HCT116 (cell line): Measurements from ENCODE around the gene CBLC. TPM values are rescaled to one million over a fixed set of nuclear protein-coding genes. Genes with fewer than 3 reads are reported as not detected.
A peak's percentile ranks its signal among the peaks of the same experiment; 100 is the strongest.

Experiments
- ATAC-seq: fragments of 200-7000 bp; cut with Tn5 transposase; 2 replicates; pipeline ENCODE4 v1.9.1; 2020; ENCODE audit warnings: mild to moderate bottlenecking, moderate library complexity
- BruUV-seq: library from RNA; stranded (reverse); fragments of 400-500 nt; replicated peaks from 2 replicates; lab custom pipeline; 2021; lab: Mats Ljungman, UMichigan
- CTCF ChIA-PET: fragments of 300-600 bp; sonication (Branson Sonifier 250); formaldehyde crosslinking; loops from one replicate; lab custom pipeline; 2021; ENCODE audit warnings: antibody characterized with exemption; lab: Charles Lee
- POLR2A ChIA-PET: fragments of 300-600, 350-600 bp; sonication (Branson Sonifier 250); formaldehyde crosslinking; loops from one replicate; lab custom pipeline; 2021; ENCODE audit warnings: antibody characterized with exemption; lab: Charles Lee
- RAD21 ChIA-PET, 2 experiments: fragments of 300-600 bp; sonication (Branson Sonifier 250); formaldehyde crosslinking; loops; one replicate each; lab custom pipeline; 2023; ENCODE audit warnings: low total read pairs in 2 of 2; ENCODE audit not compliant: uncharacterized antibody in 2 of 2, unreplicated experiment in 2 of 2, low non-redundant PET in 1 of 2; lab: Charles Lee
- DNase-seq: peaks from one replicate; pipeline ENCODE4 v3.0.0-alpha.2; 2010; ENCODE audit warnings: low read depth, low spot score
- H2AFZ ChIP-seq: fragments of 200-600 bp; shearing (Covaris generic), sonication (generic); 2 replicates; pipeline ENCODE4 v1.6.1; 2017; ENCODE audit warnings: low read depth, mixed run types, mixed read lengths, antibody characterized with exemption, low read length; ENCODE audit not compliant: poor library complexity, severe bottlenecking
- H3K27ac ChIP-seq: 2 replicates; pipeline ENCODE4 v1.5.1; 2012; ENCODE audit warnings: low read depth, low read length
- H3K27me3 ChIP-seq: fragments of 200-600 bp; sonication (generic); 2 replicates; pipeline ENCODE4 v1.6.1; 2016; ENCODE audit warnings: mixed run types, low read length, mixed read lengths; ENCODE audit not compliant: insufficient read depth
- H3K36me3 ChIP-seq, 2 experiments: fragments of 200-500 bp in 1 of 2; fragments of 200-600 bp in 1 of 2; sonication (Bioruptor generic) in 1 of 2; sonication (generic) in 1 of 2; 2 replicates each; pipeline versions ENCODE4 v1.5.1 to v1.6.1; 2014 to 2016; ENCODE audit warnings: low read length in 2 of 2, inconsistent platforms in 1 of 2, mixed read lengths in 1 of 2, mixed run types in 1 of 2; ENCODE audit not compliant: insufficient read depth in 2 of 2, control insufficient read depth in 1 of 2
- H3K4me1 ChIP-seq, 2 experiments: fragments of 200-600 bp in 1 of 2; sonication (generic) in 1 of 2; 2 replicates each; pipeline versions ENCODE4 v1.5.1 to v1.6.1; 2012 to 2017; ENCODE audit warnings: low read length in 2 of 2, inconsistent platforms in 1 of 2, mild to moderate bottlenecking in 1 of 2, mixed read lengths in 1 of 2, mixed run types in 1 of 2, moderate library complexity in 1 of 2; ENCODE audit not compliant: insufficient read depth in 2 of 2, control insufficient read depth in 1 of 2
- H3K4me2 ChIP-seq: fragments of 200-600 bp; sonication (generic); 2 replicates; pipeline ENCODE4 v1.6.1; 2017; ENCODE audit warnings: mixed run types, low read length, mixed read lengths
- H3K4me3 ChIP-seq, 2 experiments: fragments of 200-600 bp in 1 of 2; sonication (generic) in 1 of 2; replicated peaks in 1 of 2; 2 replicates each; pipeline ENCODE4 v1.5.1; 2011 to 2016; ENCODE audit warnings: low read length in 2 of 2, control low read depth in 1 of 2, low read depth in 1 of 2, mild to moderate bottlenecking in 1 of 2, mixed read lengths in 1 of 2, mixed run types in 1 of 2
- H3K79me2 ChIP-seq: fragments of 200-600 bp; sonication (generic); 2 replicates; pipeline ENCODE4 v1.6.1; 2017; ENCODE audit warnings: mild to moderate bottlenecking, mixed run types, low read length, moderate library complexity, mixed read lengths; ENCODE audit not compliant: insufficient read depth
- H3K9ac ChIP-seq: fragments of 200-600 bp; sonication (generic); 2 replicates; pipeline ENCODE4 v1.6.1; 2016; ENCODE audit warnings: low read length, mixed read lengths
- H3K9me2 ChIP-seq: fragments of 200-600 bp; sonication (generic), shearing (Covaris generic); 2 replicates; pipeline ENCODE4 v1.6.1; 2017; ENCODE audit warnings: mixed run types, mild to moderate bottlenecking, moderate library complexity; ENCODE audit not compliant: insufficient read depth
- H3K9me3 ChIP-seq, 2 experiments: fragments of 200-500 bp in 1 of 2; fragments of 200-600 bp in 1 of 2; sonication (Bioruptor generic) in 1 of 2; sonication (generic) in 1 of 2; 2 replicates each; pipeline ENCODE4 v1.6.1; 2014 to 2017; ENCODE audit warnings: low read length in 2 of 2, mixed read lengths in 2 of 2, inconsistent platforms in 1 of 2, low read depth in 1 of 2, mild to moderate bottlenecking in 1 of 2, mixed run types in 1 of 2, moderate library complexity in 1 of 2; ENCODE audit not compliant: control insufficient read depth in 1 of 2, insufficient read depth in 1 of 2
- H4K20me1 ChIP-seq: fragments of 200-600 bp; sonication (generic), shearing (Covaris generic); 2 replicates; pipeline ENCODE4 v1.6.1; 2017; ENCODE audit warnings: mixed run types, mild to moderate bottlenecking, moderate library complexity; ENCODE audit not compliant: insufficient read depth
- CBX3 ChIP-seq: IDR thresholded peaks from 2 replicates; pipeline ENCODE4 v1.6.1; 2012; ENCODE audit warnings: low read depth
- CTCF ChIP-seq, 3 experiments: fragments of 200-600 bp in 1 of 3; sonication (generic) in 1 of 3; IDR thresholded peaks in 2 of 3; conservative IDR thresholded peaks in 1 of 3; 2 replicates each; pipeline ENCODE4 v1.5.1; 2012 to 2017; ENCODE audit warnings: low read depth in 2 of 3, low read length in 2 of 3, antibody characterized with exemption in 1 of 3, borderline replicate concordance in 1 of 3, control low read depth in 1 of 3, mild to moderate bottlenecking in 1 of 3, mixed read lengths in 1 of 3, mixed run types in 1 of 3, moderate library complexity in 1 of 3; ENCODE audit not compliant: insufficient read depth in 1 of 3
- EGR1 ChIP-seq: IDR thresholded peaks from 2 replicates; pipeline ENCODE4 v1.6.1; 2012; ENCODE audit warnings: low read depth
- MAX ChIP-seq: IDR thresholded peaks from 2 replicates; pipeline ENCODE4 v1.6.1; 2012
- SP1 ChIP-seq: IDR thresholded peaks from 2 replicates; pipeline ENCODE4 v1.6.1; 2012; ENCODE audit warnings: low read depth
- YY1 ChIP-seq: IDR thresholded peaks from 2 replicates; pipeline ENCODE4 v1.6.1; 2011; ENCODE audit warnings: low read length, low read depth, moderate library complexity, mild to moderate bottlenecking; ENCODE audit not compliant: insufficient replicate concordance; ENCODE audit errors: extremely low read depth
- ZFX ChIP-seq: fragments of 450-650 bp; IDR thresholded peaks from 2 replicates; pipeline ENCODE4 v1.6.1; 2017
- intact Hi-C: fragments of 100-400 bp; cut with micrococcal nuclease; formaldehyde crosslinking; loops from 2 replicates; pipeline ENCODE4 v1.10.0; 2022
- total RNA-seq: library from RNA; stranded (reverse); gene quantifications from one replicate; pipeline ENCODE4 v1.2.1, GENCODE V29; 2021; ENCODE audit not compliant: unreplicated experiment

CBLC gene
- total RNA-seq, 1 experiment from 2014 or later = 54.3 TPM

- ChIA-PET RAD21 (no interaction called here), POLR2A (interaction anchor here (0.6 kb wide), 1 partner anchor 48 kb away, joined by 5 read pairs; no protein-coding TSS in a partner anchor), CTCF (no interaction called here)
- no peaks in the 10 kb centered on the region for H3K27me3 ChIP-seq
- peak overlapping the region; percentile 81 for H3K4me2 ChIP-seq
- intact Hi-C loops = no loop called here
- H4K20me1 ChIP-seq = no peaks in the 10 kb centered on the region
- H3K27ac ChIP-seq = peak overlapping the region; percentile 98
- H3K4me1 ChIP-seq = peaks cover 56 to 82% of the 10 kb centered on the region in 2 experiments
- no peak overlapping the region for H2AFZ ChIP-seq
- 0 out of 2 replicates have a peak, but pooled peaks have one; percentile 0 for TF ChIP-seq CBX3
- peak; percentile 31; the same call in 1 of the 2 replicates for TF ChIP-seq MAX
- no peak for TF ChIP-seq YY1
- ATAC-seq (peak; percentile 37), DNase-seq (no peak)
- peaks cover 4 to 5% of the 10 kb centered on the region in 2 experiments; a peak in 2 of 4 replicates for H3K36me3 ChIP-seq
- H3K79me2 ChIP-seq = peaks cover 21% of the 10 kb centered on the region
- no peaks in the 10 kb centered on the region for H3K9me3 ChIP-seq
- peak overlapping the region; percentile 89 for H3K9ac ChIP-seq
- peak overlapping the region; percentile 45 to 85 for H3K4me3 ChIP-seq
- H3K9me2 ChIP-seq = no peaks in the 10 kb centered on the region
- TSS peak; percentile 37 for BruUV-seq
Observed at GRCh38 chr19:44747739-44748425, 29.8 kb upstream of the CBLC start.

GRCh38 chr19:44748426-44749254, 29.1 kb upstream of the CBLC start, which contains the start of gene BCL3:
Gene BCL3 (plus strand): TSS chr19:44748708. CDS start chr19:44748791, 83 bp downstream.
- H4K20me1 ChIP-seq = no peaks in the 10 kb centered on the region
- ATAC-seq = peak; percentile 41
- TF ChIP-seq ZFX = peak; percentile 77
- no peak for TF ChIP-seq EGR1
- TF ChIP-seq CTCF (IDR thresholded peaks at IDR 0.05 in 2 of 3, conservative IDR thresholded peaks at IDR 0.05 in 1 of 3; ENCODE audit: borderline replicate concordance in 1 of 3, insufficient read depth in 1 of 3, low read depth in 2 of 3, low read length in 2 of 3) = no peak
- peak; percentile 56 for TF ChIP-seq SP1
- 0 out of 2 replicates have a peak, but pooled peaks have one; percentile 6 for TF ChIP-seq CBX3
- ChIA-PET RAD21 (no interaction called here), CTCF (no interaction called here), POLR2A (interaction anchor here (0.6 to 1.2 kb wide), 2 partner anchors 13 to 48 kb away, joined by 5 read pairs; no protein-coding TSS in a partner anchor)
- H3K9ac ChIP-seq = peak within 1 kb of the TSS; percentile 89
- peak within 1 kb of the TSS; percentile 81 for H3K4me2 ChIP-seq
- no peak for DNase-seq
- H3K79me2 ChIP-seq = peaks cover 21% of the 10 kb centered on the region
- H3K9me2 ChIP-seq = no peaks in the 10 kb centered on the region
- no peak within 1 kb of the TSS for H2AFZ ChIP-seq
- H3K36me3 ChIP-seq = peaks cover 4 to 5% of the 10 kb centered on the region in 2 experiments; a peak in 2 of 4 replicates
- peak within 1 kb of the TSS; percentile 65 to 85 for H3K4me3 ChIP-seq
- BruUV-seq = no TSS peak
- intact Hi-C loops = no loop called here
- no peaks in the 10 kb centered on the region for H3K27me3 ChIP-seq
- no peaks in the 10 kb centered on the region for H3K9me3 ChIP-seq
- H3K27ac ChIP-seq = peak within 1 kb of the TSS; percentile 98
- peaks cover 53 to 82% of the 10 kb centered on the region in 2 experiments for H3K4me1 ChIP-seq
